CD14-positive monocyte (primary cell): Measurements from ENCODE around the gene CRYZ. TPM values are rescaled to one million over a fixed set of nuclear protein-coding genes. Genes with fewer than 3 reads are reported as not detected.

ENCODE experiments used
- DNase-seq, 3 donors: peaks; one replicate each; pipeline ENCODE4 v3.0.0-alpha.2; 2011 to 2022
- H2AFZ ChIP-seq: 2 replicates; pipeline ENCODE4 v1.6.0; 2012; ENCODE audit warnings: mild to moderate bottlenecking, low read depth, low read length, inconsistent platforms; ENCODE audit not compliant: insufficient read depth, poor library complexity, severe bottlenecking
- H3K27ac ChIP-seq, 2 donors: 1 replicate in 1 of 2; 2 replicates in 1 of 2; pipeline ENCODE4 v1.5.1; 2012 to 2013; ENCODE audit warnings: low read length in 2 of 2, control low read depth in 1 of 2, inconsistent platforms in 1 of 2, low read depth in 1 of 2, mild to moderate bottlenecking in 1 of 2
- H3K27me3 ChIP-seq, 2 donors: one replicate each; pipeline versions ENCODE4 v1.6.0 to v1.6.1; 2011 to 2013; ENCODE audit warnings: low read length in 2 of 2; ENCODE audit not compliant: control insufficient read depth in 2 of 2, insufficient read depth in 2 of 2
- H3K36me3 ChIP-seq, 2 donors: replicated peaks in 1 of 2; 1 replicate in 1 of 2; 2 replicates in 1 of 2; pipeline versions ENCODE4 v1.5.1 to v1.6.1; 2012 to 2013; ENCODE audit warnings: low read length in 2 of 2, control low read depth in 1 of 2, inconsistent platforms in 1 of 2, mild to moderate bottlenecking in 1 of 2; ENCODE audit not compliant: insufficient read depth in 2 of 2, control insufficient read depth in 1 of 2
- H3K4me1 ChIP-seq, 2 donors: 1 replicate in 1 of 2; 2 replicates in 1 of 2; pipeline versions ENCODE4 v1.5.1 to v1.6.1; 2012 to 2013; ENCODE audit warnings: low read length in 2 of 2, control low read depth in 1 of 2, inconsistent platforms in 1 of 2, mild to moderate bottlenecking in 1 of 2, moderate library complexity in 1 of 2; ENCODE audit not compliant: insufficient read depth in 2 of 2, control insufficient read depth in 1 of 2
- H3K4me2 ChIP-seq: replicated peaks from 2 replicates; pipeline ENCODE3; 2012; ENCODE audit warnings: low read length, moderate library complexity, mild to moderate bottlenecking; ENCODE audit not compliant: poor library complexity, severe bottlenecking; ENCODE audit errors: extremely low read depth
- H3K4me3 ChIP-seq, 3 experiments: fragments of 200-600 bp in 1 of 3; sonication (generic) in 1 of 3; replicated peaks in 1 of 3; 1 replicate in 2 of 3; 2 replicates in 1 of 3; pipeline ENCODE4 v1.5.1; 2011 to 2013; ENCODE audit warnings: low read length in 3 of 3, mild to moderate bottlenecking in 3 of 3, control low read depth in 2 of 3, low read depth in 2 of 3, inconsistent platforms in 1 of 3, moderate library complexity in 1 of 3
- H3K79me2 ChIP-seq: 2 replicates; pipeline ENCODE4 v1.6.0; 2012; ENCODE audit warnings: mild to moderate bottlenecking, control low read depth, inconsistent platforms, low read length, moderate library complexity; ENCODE audit not compliant: insufficient read depth
- H3K9ac ChIP-seq: 2 replicates; pipeline ENCODE4 v1.6.0; 2017; ENCODE audit warnings: low read length, mild to moderate bottlenecking; ENCODE audit not compliant: insufficient read depth, poor library complexity, severe bottlenecking
- H3K9me3 ChIP-seq, 2 donors: replicated peaks in 1 of 2; 1 replicate in 1 of 2; 2 replicates in 1 of 2; pipeline versions ENCODE4 v1.5.1 to v1.6.1; 2012 to 2013; ENCODE audit warnings: low read length in 2 of 2, control low read depth in 1 of 2; ENCODE audit not compliant: control insufficient read depth in 1 of 2, insufficient read depth in 1 of 2
- H4K20me1 ChIP-seq: 2 replicates; pipeline ENCODE4 v1.6.0; 2012; ENCODE audit warnings: mild to moderate bottlenecking, low read length, control low read depth, moderate library complexity; ENCODE audit not compliant: insufficient read depth
- H3K27ac Mint-ChIP-seq, 7 donors: one replicate each; pipeline ENCODE4 v1.8.0; 2020; ENCODE audit warnings: mild to moderate bottlenecking in 7 of 7, mixed read lengths in 7 of 7, moderate library complexity in 6 of 7, inconsistent platforms in 2 of 7
- H3K27me3 Mint-ChIP-seq, 3 donors: one replicate each; pipeline ENCODE4 v1.8.0; 2021 to 2022; ENCODE audit warnings: low read depth in 3 of 3, mild to moderate bottlenecking in 3 of 3, mixed read lengths in 3 of 3, moderate library complexity in 3 of 3, inconsistent platforms in 1 of 3
- H3K36me3 Mint-ChIP-seq, 2 donors: one replicate each; pipeline ENCODE4 v1.8.0; 2020; ENCODE audit warnings: mixed read lengths in 2 of 2, inconsistent platforms in 1 of 2, mild to moderate bottlenecking in 1 of 2
- H3K4me1 Mint-ChIP-seq: one replicate; pipeline ENCODE4 v1.8.0; 2020; ENCODE audit warnings: mild to moderate bottlenecking, mixed read lengths
- H3K4me3 Mint-ChIP-seq, 2 donors: one replicate each; pipeline ENCODE4 v1.8.0; 2020; ENCODE audit warnings: mild to moderate bottlenecking in 2 of 2, mixed read lengths in 2 of 2, moderate library complexity in 1 of 2
- H3K9me3 Mint-ChIP-seq, 7 donors: one replicate each; pipeline ENCODE4 v1.8.0; 2020 to 2022; ENCODE audit warnings: mixed read lengths in 7 of 7, mild to moderate bottlenecking in 6 of 7, moderate library complexity in 6 of 7, inconsistent platforms in 2 of 7
- WGBS: methylation state at CpG from one replicate; pipeline ENCODE4 v1.1.5; 2013; ENCODE audit warnings: missing lambda C conversion rate; ENCODE audit not compliant: insufficient coverage; 5-methylcytosine and 5-hydroxymethylcytosine counted together
- intact Hi-C, 2 donors: fragments of 100-400 bp; cut with micrococcal nuclease; formaldehyde crosslinking; loops; one replicate each; pipeline versions ENCODE4 v1.15.0 to v1.15.1; 2023
- polyA plus RNA-seq, 3 donors: library from polyadenylated mRNA; depleted of rRNA in 1 of 3; unstranded in 2 of 3; stranded (reverse) in 1 of 3; fragments of 300-500 nt in 2 of 3; fragments of >200 nt in 1 of 3; fragmentation: Illumina TruSeq in 2 of 3; gene quantifications; 1 replicate in 2 of 3; 2 replicates in 1 of 3; pipeline ENCODE4 v1.2.3, GENCODE V29; 2012 to 2021
- TF ChIP-seq, protein P1 (sequence below): fragments of 200-600 bp; IDR thresholded peaks from one replicate; pipeline ENCODE4 v1.8.0; 2022; ENCODE audit warnings: antibody characterized with exemption, mild to moderate bottlenecking

CRYZ gene
- polyA plus RNA-seq, 3 donors: 1.6 to 16.4 (median 6.1) TPM

GRCh38 chr1:74775735-74776134, 42.9 kb upstream of the CRYZ start:
- Histone ChIP-seq H3K9me3 (no peaks in the 10 kb centered on the region), H3K4me2 (no peak overlapping the region), H3K9ac (no peak overlapping the region), H3K27me3 (peaks cover 2 to 5% of the 10 kb centered on the region in 2 donors), H3K27ac (no peak overlapping the region), H2AFZ (no peak overlapping the region), H3K36me3 (no peaks in the 10 kb centered on the region), H3K79me2 (no peaks in the 10 kb centered on the region), H3K4me3 (no peak overlapping the region), H4K20me1 (no peaks in the 10 kb centered on the region), H3K4me1 (no peaks in the 10 kb centered on the region)
- intact Hi-C loops: no loop called here
- whole genome bisulfite sequencing: no CpG with 5 or more reads among the region's 2 CpGs
- TF ChIP-seq, protein P1, sequence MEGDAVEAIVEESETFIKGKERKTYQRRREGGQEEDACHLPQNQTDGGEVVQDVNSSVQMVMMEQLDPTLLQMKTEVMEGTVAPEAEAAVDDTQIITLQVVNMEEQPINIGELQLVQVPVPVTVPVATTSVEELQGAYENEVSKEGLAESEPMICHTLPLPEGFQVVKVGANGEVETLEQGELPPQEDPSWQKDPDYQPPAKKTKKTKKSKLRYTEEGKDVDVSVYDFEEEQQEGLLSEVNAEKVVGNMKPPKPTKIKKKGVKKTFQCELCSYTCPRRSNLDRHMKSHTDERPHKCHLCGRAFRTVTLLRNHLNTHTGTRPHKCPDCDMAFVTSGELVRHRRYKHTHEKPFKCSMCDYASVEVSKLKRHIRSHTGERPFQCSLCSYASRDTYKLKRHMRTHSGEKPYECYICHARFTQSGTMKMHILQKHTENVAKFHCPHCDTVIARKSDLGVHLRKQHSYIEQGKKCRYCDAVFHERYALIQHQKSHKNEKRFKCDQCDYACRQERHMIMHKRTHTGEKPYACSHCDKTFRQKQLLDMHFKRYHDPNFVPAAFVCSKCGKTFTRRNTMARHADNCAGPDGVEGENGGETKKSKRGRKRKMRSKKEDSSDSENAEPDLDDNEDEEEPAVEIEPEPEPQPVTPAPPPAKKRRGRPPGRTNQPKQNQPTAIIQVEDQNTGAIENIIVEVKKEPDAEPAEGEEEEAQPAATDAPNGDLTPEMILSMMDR: no peak
- Mint-ChIP-seq H3K9me3 (no peaks in the 10 kb centered on the region), H3K4me1 (no peaks in the 10 kb centered on the region), H3K27me3 (peaks cover 0 to 4% (median 2%) of the 10 kb centered on the region in 3 donors), H3K4me3 (no peak overlapping the region), H3K36me3 (no peaks in the 10 kb centered on the region), H3K27ac (no peak overlapping the region)
- no peak for DNase-seq

GRCh38 chr1:74773582-74773981, 40.7 kb upstream of the CRYZ start:
- no peaks in the 10 kb centered on the region for H3K4me1 Mint-ChIP-seq

More at GRCh38 chr1:74773582-74773981, 40.7 kb upstream of the CRYZ start:
- peaks cover 0 to 4% (median 2%) of the 10 kb centered on the region in 3 donors for H3K27me3 Mint-ChIP-seq
- Histone ChIP-seq H4K20me1 (no peaks in the 10 kb centered on the region), H3K4me1 (no peaks in the 10 kb centered on the region), H3K36me3 (no peaks in the 10 kb centered on the region), H3K4me2 (no peak overlapping the region), H2AFZ (no peak overlapping the region), H3K27me3 (peaks cover 2 to 5% of the 10 kb centered on the region in 2 donors), H3K79me2 (no peaks in the 10 kb centered on the region), H3K27ac (no peak overlapping the region), H3K9ac (no peak overlapping the region), H3K9me3 (no peaks in the 10 kb centered on the region), H3K4me3 (no peak overlapping the region)
- H3K36me3 Mint-ChIP-seq: no peaks in the 10 kb centered on the region
- no peak for DNase-seq
- WGBS: no CpG with 5 or more reads among the region's 2 CpGs
- H3K4me3 Mint-ChIP-seq: no peak overlapping the region
- TF ChIP-seq, protein P1: no peak
- no peaks in the 10 kb centered on the region for H3K9me3 Mint-ChIP-seq
- no peak overlapping the region for H3K27ac Mint-ChIP-seq
- intact Hi-C loops: no loop called here
